Stimulated activated CD4-positive, alpha-beta T cell treated with anti-CD3 and anti-CD28 coated beads, Interleukin-12 subunit alpha, Interleukin-12 subunit beta, amount 100 ng/mL, for 48 hours (primary cell): ENCODE data around the gene VPS51.

Experiments
- DNase-seq, 3 donors: peaks; one replicate each; pipeline ENCODE4 v3.0.0-alpha.2; 2020; ENCODE audit warnings: low read depth in 2 of 3, low spot score in 1 of 3

Gene VPS51

DNA sequence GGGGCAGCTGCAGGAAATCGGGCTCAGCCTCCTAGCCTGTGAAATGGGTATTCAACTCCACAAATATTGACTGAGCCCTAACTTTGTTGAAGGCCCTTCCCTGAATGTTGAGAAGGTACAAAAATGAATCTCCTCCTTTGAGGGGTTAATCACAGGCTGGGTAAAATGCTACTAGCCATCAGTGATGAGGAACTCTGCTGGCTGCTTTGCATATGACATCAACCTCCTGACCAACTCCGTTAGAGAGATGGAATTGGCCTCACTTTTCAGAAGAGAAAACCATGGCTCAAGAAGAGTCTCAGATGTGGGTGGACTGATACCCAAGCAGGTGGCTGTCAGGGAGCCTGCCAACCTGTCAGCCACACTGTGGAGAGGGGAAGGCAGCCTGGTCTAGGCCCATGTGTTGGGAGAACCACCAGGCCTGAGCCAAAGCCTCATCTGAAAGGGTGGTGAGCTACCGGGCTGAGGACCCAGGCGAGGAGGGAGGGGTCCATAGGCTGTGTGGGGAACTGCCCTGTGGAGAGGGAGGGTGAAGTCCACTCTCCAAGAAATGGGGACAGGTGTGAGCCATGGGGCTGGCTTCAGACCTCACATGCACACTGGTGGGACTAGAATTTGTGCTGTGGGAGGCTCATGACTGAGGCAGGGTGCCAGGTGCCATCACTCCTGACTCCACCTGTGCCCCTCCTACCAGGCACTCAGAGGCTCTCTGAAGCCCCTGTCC lies 23.9 kb upstream of the VPS51 start:
- no peak for DNase-seq

DNA sequence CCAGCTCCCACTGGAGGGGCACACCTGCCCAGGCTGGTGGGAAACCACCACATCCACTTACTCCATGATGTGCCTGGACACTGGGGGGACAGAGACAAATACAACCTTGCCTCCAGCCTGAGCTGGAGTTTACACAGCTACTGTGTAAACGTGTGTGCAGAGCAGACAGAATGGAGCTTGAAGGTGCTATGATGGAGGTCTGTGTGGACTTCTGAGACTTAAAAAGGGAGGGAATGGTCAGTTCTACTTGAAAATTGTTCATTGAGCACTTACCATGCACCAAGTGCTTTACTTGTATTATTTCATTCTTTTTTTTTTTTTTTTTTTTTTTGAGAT lies 23.4 kb upstream of the VPS51 start:
- no peak for DNase-seq

DNA sequence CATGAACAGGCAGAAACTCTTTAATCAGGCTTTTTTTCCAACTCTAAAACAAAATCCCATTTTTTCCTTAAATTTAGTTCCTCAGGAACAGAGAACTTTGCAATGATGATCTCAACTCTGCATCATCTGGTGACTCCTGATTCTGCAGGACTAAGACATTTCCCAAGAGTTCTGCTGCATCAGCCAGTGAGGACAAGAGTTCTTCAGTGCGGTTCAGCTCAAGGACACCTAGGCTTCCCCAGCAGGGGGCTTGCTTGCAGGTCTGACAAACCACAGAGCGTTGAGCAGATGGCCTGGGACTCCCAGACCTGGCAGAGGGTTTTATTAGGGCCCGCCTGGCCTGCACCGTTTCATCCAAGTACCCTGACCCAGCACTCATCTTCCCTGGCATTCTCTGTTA lies 18.6 kb upstream of the VPS51 start:
- DNase-seq = no peak

DNA sequence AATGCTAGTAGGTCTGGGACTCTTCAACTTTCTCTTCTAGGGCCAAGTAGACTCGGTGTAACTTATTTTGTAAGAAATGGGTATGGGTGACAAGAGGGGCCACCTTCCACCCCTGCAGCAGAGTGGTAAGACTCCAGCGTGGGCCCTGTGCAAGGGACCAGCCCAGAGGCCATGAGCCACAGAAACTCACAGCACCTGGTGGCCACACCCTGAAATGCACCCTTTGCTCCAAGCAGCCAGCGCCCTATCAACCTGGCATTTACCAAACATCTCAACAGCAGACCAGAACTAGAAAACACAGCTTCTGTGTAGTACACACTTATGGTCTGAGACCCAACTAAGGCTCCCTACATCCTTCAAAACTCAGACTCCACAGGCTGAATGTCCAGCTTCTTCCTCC lies 17.9 kb upstream of the VPS51 start:
- DNase-seq = peak; percentile 38 to 55 (median 52)

DNA sequence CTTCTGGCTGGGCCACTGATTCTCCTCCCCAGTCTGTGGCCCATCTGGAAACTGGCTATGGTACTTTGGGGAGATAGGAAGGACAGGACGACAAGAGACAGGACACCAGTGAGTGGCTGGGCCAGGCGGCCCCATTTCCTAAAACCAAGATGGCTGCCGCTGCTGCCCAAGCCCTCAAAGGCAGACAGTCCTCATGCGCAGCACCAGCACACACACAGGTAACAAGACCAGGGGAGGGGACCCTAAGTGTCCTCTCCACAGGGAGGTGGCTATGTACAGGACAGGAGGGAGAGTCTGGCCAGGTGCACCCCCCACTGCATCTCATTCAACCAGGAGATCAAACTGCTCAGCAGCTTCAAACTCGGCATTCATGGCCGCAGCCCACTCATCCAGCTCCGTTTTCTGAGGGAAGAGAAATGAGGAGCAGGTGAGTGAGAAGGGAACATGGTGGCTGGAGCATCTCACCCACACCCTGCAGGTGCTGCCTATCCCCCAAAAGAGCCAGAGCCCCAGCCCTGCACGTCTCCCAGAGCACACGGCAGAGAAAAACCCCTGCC lies 17.1 kb upstream of the VPS51 start:
- no peak for DNase-seq

DNA sequence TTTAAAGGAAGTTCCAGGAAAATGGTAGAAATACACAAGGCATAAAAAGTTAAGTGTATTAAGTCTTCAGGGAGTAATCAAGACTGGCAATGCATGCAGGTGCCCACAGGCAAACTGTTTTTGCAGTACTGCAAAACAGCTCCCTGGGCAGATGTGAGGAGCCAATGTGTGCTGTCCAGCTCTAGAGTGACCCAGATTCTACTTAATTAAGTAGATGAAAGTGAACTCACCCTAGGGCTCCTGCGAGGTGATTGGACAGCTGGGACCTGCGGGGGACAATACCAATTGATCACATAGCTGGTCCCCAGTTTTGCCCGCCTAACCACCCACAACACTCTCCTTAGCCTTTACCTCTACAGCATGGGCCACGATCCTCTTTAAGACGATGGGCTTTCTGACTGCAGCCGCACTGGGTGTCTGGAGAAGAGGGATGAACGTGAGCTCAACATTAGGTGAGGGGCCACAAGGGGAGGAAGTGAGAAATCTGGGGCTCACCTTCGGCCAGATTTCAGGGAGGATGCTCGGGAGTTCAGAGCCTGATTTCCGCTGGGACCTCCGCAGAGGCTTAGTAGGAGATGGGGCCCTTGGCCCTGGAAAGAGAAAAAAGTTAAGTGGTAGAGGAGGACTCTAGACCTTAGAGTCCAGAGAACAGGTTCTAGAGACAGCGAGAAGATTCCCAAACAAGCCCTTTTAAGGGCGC lies 12.7 kb upstream of the VPS51 start:
- no peak for DNase-seq

DNA sequence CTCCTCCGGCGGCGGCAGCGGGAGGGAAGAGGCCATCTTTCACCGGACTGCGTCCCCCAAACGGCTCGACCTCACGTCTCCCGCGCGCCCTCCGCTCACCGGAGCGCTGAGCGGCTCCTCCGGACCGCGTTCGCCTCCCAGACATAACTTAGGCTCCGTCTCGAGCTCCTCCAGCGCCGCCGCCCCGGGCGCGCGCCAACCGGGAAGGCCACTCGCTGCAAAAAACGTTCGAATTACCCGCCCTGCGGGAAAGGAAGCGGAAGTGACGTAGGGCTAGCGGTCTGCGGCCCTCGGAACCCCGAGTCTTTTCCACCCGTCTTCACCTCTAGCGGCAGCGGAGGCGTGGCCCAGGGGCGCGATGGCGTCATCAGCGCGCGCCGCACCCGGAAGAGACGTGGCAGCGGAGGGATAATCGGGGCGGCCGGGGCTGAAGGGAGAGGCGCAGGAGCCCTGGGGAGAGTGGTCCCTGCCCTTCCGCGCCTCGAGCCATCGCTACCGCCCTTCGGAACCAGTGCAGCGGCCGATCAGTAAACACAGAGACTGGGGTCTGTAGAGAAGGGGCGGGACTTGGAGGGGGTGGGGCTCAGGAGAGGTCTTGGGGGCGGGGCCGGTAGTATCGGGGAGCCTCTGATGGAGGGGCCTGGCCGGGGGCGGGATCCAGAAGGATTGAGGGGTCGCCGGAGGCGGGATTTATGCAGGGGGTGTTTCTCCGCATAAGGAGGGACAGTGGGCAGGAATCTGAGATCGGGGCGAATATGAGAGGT lies 12.0 kb upstream of the VPS51 start, which contains the start of the genes CDCA5 and ZFPL1:
Gene CDCA5, minus strand, starts transcription at position 207 of the 764 bp plus-strand sequence. Its CDS starts 62 bp downstream, at position 145.
Gene ZFPL1, plus strand, starts transcription at position 389 of the 764 bp plus-strand sequence. CDS start 477 bp downstream, outside the sequence.
- DNase-seq = peak; percentile 93 to 94 (median 94)

DNA sequence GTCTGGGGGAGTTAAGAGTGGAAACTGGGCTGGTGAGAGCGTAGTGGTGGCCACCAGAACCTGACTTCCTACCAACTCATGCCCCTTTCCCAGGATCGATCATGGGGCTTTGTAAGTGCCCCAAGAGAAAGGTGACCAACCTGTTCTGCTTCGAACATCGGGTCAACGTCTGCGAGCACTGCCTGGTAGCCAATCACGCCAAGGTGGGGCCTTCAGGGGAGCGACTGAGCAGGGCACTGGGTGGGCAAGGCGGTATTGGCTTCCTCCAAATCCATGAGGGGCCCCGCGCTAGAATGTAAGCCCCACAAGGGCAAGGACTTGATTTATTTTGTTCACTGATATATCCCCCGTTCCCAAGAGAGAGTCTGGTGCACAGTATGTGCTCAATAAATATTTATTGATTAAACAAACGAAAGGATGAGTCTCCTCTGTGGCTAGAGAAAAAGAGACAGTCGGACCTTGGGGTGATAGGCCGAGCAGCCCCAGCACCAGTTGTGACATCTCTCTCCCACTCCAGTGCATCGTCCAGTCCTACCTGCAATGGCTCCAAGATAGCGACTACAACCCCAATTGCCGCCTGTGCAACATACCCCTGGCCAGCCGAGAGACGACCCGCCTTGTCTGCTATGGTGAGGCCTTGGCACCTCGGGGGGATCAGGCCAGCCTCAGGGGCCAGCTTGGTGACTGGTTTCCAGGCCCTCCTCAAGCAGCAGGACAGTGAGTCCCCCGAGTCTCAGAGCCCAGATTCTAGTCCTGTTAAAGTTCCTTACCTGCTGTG lies 11.2 kb upstream of the VPS51 start:
- no peak for DNase-seq

DNA sequence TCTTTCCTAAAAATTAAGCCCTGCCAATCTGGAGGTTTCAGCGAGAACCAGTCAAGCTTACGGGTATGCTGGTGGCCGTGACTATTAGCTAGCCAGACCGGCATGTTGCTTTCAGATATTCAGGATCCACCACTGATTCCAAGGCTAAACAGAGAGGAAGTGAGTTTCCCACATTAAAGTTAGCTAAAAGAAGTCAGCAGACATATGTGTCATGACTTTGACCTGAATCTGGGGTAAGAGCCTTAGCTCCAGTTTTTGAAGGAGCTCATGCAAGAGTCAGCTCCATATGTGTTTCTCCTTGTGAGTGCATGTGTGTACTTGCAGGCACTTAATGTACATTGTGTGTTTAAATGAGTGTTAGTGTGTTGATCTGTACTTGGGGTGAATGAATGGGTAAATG lies 10.6 kb upstream of the VPS51 start:
- DNase-seq = no peak

DNA sequence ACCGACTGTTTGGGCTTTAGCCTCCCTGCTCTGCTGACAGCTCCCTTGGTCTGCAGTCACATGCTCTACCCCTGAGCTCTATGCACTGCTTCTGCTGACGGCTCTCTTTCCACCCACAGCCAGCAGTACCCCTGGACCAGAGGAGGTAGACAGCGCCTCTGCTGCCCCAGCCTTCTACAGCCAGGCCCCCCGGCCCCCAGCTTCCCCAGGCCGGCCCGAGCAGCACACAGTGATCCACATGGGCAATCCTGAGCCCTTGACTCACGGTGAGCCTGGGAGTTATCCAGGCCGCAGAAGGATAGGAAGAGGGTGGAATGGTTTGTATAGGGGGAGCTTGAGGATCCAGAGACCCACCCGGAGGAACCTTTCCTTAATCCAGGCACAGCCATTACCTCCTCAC lies 9.2 kb upstream of the VPS51 start:
- DNase-seq = no peak

DNA sequence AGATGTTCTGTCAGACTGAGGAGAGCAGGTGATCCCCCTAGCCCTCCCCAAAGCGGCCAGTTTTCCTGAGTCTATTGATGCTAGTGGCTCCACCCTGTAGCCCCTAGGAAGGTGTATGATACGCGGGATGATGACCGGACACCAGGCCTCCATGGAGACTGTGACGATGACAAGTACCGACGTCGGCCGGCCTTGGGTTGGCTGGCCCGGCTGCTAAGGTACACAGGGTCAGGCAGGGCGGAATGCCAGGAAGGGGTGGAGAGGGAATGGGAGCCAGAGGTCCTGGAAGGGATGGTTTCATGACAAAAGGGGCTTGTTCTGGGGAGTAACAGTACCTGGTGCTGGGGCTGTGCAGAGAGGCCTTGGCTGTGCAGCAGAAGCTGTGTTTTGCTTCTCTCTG lies 8.8 kb upstream of the VPS51 start:
- no peak for DNase-seq

DNA sequence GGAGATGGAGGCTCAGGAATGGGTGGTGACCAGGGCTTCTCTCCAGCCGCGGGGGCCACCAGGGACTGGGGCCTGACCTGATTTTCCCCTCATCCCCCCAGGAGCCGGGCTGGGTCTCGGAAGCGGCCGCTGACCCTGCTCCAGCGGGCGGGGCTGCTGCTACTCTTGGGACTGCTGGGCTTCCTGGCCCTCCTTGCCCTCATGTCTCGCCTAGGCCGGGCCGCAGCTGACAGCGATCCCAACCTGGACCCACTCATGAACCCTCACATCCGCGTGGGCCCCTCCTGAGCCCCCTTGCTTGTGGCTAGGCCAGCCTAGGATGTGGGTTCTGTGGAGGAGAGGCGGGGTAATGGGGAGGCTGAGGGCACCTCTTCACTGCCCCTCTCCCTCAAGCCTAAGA lies 8.2 kb upstream of the VPS51 start:
- DNase-seq = no peak

DNA sequence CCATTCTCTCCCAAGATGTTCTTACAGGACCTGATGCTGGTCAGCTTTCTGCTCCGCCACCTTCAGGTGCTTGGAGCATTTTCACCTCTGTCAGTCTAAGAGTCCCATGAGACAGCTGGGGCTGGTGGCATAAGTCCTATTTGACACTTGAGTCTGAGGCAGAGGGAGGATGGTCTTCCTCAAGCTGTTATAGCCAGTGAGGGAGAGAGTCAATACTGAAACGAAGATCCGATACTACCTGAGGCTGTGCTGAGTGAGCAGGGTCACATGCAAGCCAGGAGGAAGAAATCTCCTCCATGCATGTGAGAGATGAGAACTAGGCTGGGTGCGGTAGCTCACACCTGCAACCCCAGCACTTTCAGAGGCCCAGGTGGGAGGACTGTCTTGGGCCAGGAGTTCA lies 6.4 kb upstream of the VPS51 start:
- DNase-seq = no peak

DNA sequence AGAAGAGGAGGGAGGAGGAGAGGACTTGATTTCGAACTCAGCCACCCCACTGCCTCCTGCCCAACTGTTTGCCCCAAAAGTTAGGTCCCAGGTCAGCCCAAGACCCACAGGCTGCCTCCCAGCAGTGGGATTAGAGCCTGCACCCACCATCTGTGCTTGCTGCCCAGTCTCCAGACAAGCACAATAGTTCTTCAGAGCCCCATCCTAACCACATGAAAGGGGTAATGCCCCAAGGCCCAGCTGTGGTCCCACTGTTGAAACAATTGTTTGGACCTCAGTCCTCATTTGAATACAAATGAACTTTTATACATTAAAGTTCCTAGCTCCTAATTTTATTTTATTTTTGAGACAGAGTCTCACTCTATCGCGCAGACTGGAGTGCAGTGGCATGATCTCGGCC lies 5.4 kb upstream of the VPS51 start:
- no peak for DNase-seq

DNA sequence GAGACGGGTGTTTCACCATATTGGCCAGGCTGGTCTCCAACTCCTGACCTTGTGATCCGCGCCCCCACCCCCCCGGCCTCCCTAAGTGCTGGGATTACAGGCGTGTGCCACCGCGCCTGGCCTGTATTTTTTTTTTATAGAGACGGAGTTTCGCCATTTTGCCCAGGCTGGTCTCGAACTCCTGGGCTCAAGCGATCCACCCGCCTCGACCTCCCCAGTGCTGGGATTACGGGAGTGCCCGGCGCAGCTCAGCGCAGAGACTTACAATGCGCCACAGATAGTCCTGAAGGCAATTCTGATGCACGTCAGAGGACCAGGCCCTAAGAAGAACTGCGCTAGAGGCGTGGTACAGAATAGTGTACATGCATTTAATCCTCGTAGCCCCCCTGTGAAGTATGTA lies 587 bp upstream of the VPS51 start:
- no peak for DNase-seq

DNA sequence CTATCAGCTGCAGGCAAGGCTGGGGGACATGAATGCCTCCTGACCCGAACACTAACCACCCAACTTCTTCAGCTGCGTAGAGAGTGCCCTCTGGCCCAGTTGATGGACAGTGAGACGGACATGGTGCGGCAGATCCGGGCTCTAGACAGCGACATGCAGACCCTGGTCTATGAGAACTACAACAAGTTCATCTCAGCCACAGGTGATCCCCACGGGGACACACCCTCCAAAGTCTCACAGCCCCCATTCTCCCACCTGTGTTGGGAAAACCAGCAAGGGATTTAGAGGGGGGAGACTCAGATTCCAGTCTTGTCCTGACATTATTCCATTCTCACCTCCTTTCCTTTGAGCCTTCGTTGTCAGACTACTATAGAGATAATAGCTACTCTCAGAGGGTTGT lies 912 bp downstream of the VPS51 start:
- no peak for DNase-seq

DNA sequence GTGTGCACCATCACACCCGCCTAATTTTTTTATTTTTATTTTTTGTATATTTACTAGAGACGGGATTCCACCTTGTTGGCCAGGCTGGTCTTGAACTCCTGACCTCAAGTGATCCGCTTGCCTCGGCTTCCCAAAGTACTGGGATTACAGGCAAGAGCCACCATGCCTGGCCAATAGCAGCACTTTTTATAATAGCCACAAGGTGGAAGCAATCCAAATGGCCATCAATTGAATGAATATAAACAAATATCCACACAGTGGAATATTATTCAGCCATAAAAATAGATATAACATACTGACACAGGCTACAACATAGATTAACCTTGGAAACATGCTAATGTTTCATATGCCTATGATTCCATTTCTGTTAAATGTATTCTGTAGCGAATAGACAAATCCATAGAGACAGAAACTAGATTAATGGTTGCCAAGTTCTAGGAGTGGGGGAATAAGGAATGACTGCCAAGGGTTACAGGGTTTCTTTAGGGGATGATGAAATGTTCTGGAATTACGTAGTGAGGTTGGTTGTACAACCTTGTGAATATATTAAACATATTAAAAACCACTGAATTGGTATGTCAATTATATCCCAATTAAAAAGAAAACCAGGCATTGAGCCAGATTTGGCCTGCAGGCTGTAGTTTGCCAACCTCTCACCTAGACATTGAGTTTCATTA lies 4.8 kb downstream of the VPS51 start:
- no peak for DNase-seq

DNA sequence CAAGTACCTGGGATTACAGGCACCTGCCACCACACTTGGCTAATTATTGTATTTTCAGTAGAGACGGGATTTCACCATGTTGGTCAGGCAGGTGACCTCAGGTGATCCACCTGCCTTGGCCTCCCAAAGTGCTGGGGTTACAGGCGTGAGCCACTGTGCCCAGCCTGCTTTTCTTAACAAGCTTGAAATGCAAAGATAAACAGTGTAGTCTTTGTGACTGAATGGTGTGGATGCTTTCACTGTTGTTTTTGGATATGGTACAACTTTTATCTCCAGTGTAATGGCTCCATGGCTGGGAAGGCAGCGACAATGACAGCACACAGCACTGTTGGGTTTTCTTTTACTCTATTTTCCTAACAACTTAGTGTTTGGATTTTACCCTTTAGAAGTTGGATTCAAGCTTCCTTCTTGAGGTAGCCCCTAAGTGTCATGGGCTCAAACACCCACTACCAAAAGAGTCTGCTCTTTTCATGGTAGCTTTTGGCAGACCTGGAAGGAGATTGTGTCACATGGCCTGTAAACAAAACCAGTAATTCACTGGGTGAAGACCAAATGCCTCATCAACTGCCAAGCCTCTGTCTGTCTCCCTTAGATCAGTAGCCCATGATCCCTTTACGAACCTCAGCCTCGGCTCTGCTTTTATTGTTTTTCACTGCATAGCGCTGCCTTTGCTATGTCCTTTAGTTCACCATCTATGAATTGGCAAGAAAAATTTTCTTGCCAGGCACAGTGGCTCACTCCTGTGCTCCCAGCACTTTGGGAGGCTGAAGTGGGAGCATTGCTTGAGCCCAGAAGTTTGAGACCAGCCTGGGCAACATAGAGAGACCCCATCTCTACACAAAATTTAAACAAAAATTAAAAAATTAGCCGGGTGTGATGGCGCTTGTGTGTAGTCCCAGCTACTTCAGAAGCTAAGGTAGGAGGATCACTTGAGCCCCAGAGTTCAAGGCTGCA lies 6.4 kb downstream of the VPS51 start:
- DNase-seq = no peak

DNA sequence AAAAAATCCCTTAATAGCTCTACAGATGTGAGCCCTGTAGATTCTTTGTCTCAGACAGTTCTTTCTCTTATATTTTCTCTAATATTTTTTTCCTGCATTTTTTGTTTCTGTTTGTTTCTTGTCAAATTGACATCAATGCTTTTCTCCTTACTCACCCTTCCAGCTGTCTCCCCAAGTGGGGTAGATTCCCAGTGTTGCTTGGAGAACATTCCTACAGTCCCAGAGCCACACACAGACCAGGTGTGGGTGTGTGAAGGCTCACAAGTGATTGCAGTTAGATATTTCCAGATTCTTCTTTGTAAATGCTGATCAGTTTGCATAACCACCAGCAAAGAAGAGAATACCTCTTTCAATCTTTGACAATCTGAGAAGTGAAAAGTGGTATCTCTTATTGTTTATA lies 7.5 kb downstream of the VPS51 start:
- DNase-seq = no peak
